ENCODE measurements around the gene DRG2. TPM values are rescaled to one million over a fixed set of nuclear protein-coding genes. Genes with fewer than 3 reads are reported as not detected.

Gene DRG2
- total and polyA plus RNA-seq, 2 of the 13 experiments (the other 11 are each of a cell fraction or from before 2014, with no cell fraction given), result 20.1 to 26.6 TPM

GRCh38 chr17:18117533-18117932 is 29.8 kb downstream of the DRG2 start:
- no peaks in the 10 kb centered on the region for H4K20me1 ChIP-seq (ENCODE audit: insufficient read depth, low read length)
- no peaks in the 10 kb centered on the region for H3K79me2 ChIP-seq (ENCODE audit: insufficient read depth, low read length)
- H3K36me3 ChIP-seq (replicated peaks in 1 of 2; ENCODE audit: control insufficient read depth in 1 of 2, insufficient read depth in 2 of 2, low read length in 2 of 2), result no peaks in the 10 kb centered on the region
- peaks cover 52% of the 10 kb centered on the region for H3K4me1 ChIP-seq (ENCODE audit: insufficient read depth, low read length)
- ChIA-PET POLR2A (interaction anchor here (1.0 kb wide), 1 partner anchor 66 kb away, joined by 3 read pairs; the partner anchor contains the start of gene ALKBH5), CTCF (ENCODE audit: low intra/inter-chr PET ratio, low total read pairs) (no interaction called here)
- H3K4me2 ChIP-seq (ENCODE audit: low read depth, low read length), result peak overlapping the region; percentile 68
- in situ Hi-C loops (cut with HindIII; ENCODE audit: extremely low pct_ligation_motif_present, low pct_unique_long_range_greater_than_20kb) (loop anchor here (25.0 kb wide), 1 partner anchor 105 kb away; no protein-coding TSS in a partner anchor), intact Hi-C loops (cut with micrococcal nuclease; ENCODE audit: unreplicated experiment) (no loop called here)
- DNase-seq (ENCODE audit: low spot score) (peak; percentile 42), FAIRE-seq (peak; percentile 73), ATAC-seq (peak; percentile 73)
- H3K4me3 ChIP-seq (replicated peaks in 1 of 3; ENCODE audit: insufficient read depth in 1 of 3, low read depth in 2 of 3, low read length in 3 of 3), result peak overlapping the region in 1 of 3 experiments; percentile 36; a peak in 2 of 6 replicates
- peak overlapping the region; percentile 45 for H2AFZ ChIP-seq (ENCODE audit: low read length)
- WGBS (ENCODE audit: low lambda C conversion rate), result 0% methylated on average over 1 of the region's 1 CpG
- peaks cover 7% of the 10 kb centered on the region for H3K9me3 ChIP-seq (ENCODE audit: low read length)
- peak overlapping the region; percentile 21; the same call in 1 of the 2 replicates for H3K9ac ChIP-seq (ENCODE audit: insufficient read depth, low read depth, low read length)
- H3K27me3 ChIP-seq (ENCODE audit: control insufficient read depth in 1 of 2, insufficient read depth in 2 of 2, low read length in 2 of 2), result no peaks in the 10 kb centered on the region
- no TSS peak for BruUV-seq (replicated peaks)
- H3K27ac ChIP-seq (ENCODE audit: extremely low read length, insufficient read depth, low read length), result peak overlapping the region; percentile 29
- peak; percentile 92 for TF ChIP-seq CEBPB (IDR thresholded peaks at IDR 0.05; ENCODE audit: borderline replicate concordance, low read depth, low read length)
- peak; percentile 12; the same call in 1 of the 2 replicates for TF ChIP-seq TFAP4 (IDR thresholded peaks at IDR 0.05; ENCODE audit: borderline replicate concordance, low read depth)
- TF ChIP-seq ZNF83 (CRISPR knock-in tag; IDR thresholded peaks at IDR 0.05; ENCODE audit: borderline replicate concordance), result no peak
- TF ChIP-seq THAP8 (CRISPR knock-in tag; IDR thresholded peaks at IDR 0.05; ENCODE audit: borderline replicate concordance), result no peak
- TF ChIP-seq SRF (IDR thresholded peaks at IDR 0.05; ENCODE audit: low read depth, low read length), result peak; percentile 14; the same call in 1 of the 2 replicates
- 0 out of 2 replicates have a peak, but pooled peaks have one; percentile 9 for TF ChIP-seq PATZ1 (CRISPR knock-in tag; IDR thresholded peaks at IDR 0.05)
- TF ChIP-seq HDAC6 (IDR thresholded peaks at IDR 0.05; ENCODE audit: low read depth, low read length), result no peak
- no peak for TF ChIP-seq ZBTB46 (CRISPR knock-in tag; IDR thresholded peaks at IDR 0.05; ENCODE audit: borderline replicate concordance)
- no peak for TF ChIP-seq TBP (CRISPR knock-in tag; IDR thresholded peaks at IDR 0.05)
- TF ChIP-seq SAP130 (CRISPR knock-in tag; IDR thresholded peaks at IDR 0.05; ENCODE audit: low read depth), result 0 out of 2 replicates have a peak, but pooled peaks have one; percentile 33
- 0 out of 2 replicates have a peak, but pooled peaks have one; percentile 36 for TF ChIP-seq SPEN (CRISPR knock-in tag; IDR thresholded peaks at IDR 0.05; ENCODE audit: low read depth)
- no peak for TF ChIP-seq ZNF749 (CRISPR knock-in tag; IDR thresholded peaks at IDR 0.05; ENCODE audit: borderline replicate concordance)
- TF ChIP-seq LCORL (IDR thresholded peaks at IDR 0.05), result no peak
- peak; percentile 68; the same call in 1 of the 2 replicates for TF ChIP-seq LCORL (CRISPR knock-in tag; IDR thresholded peaks at IDR 0.05)
- TF ChIP-seq ZNF605 (CRISPR knock-in tag; IDR thresholded peaks at IDR 0.05), result no peak
- no peak for TF ChIP-seq ZNF644 (CRISPR knock-in tag; IDR thresholded peaks at IDR 0.05; ENCODE audit: low read depth)
- TF ChIP-seq ZNF225 (CRISPR knock-in tag; IDR thresholded peaks at IDR 0.05), result no peak
- TF ChIP-seq HNF4A (CRISPR knock-in tag; IDR thresholded peaks at IDR 0.05), result peak; percentile 85
- 0 out of 2 replicates have a peak, but pooled peaks have one; percentile 6 for TF ChIP-seq RARA (CRISPR knock-in tag; IDR thresholded peaks at IDR 0.05)

All from HepG2 (cell line).